Liver (tissue), 3 donors: ENCODE results near the gene PIGL.

Experiments used
- CTCF ChIP-seq: fragments of 150-350 bp; IDR thresholded peaks from 2 replicates; pipeline ENCODE4 v1.5.1; 2017; ENCODE audit warnings: improper control_type of control experiment, low read depth, low read length; ENCODE audit not compliant: missing input control
- GABPA ChIP-seq, 2 donors: IDR thresholded peaks in 1 of 2; conservative IDR thresholded peaks in 1 of 2; 2 replicates each; pipeline ENCODE4 v1.6.1; 2016; ENCODE audit warnings: antibody characterized with exemption in 2 of 2, mild to moderate bottlenecking in 1 of 2, moderate library complexity in 1 of 2
- MAX ChIP-seq: IDR thresholded peaks from 2 replicates; pipeline ENCODE4 v1.6.1; 2016; ENCODE audit warnings: antibody characterized with exemption
- RXRA ChIP-seq, 2 donors: IDR thresholded peaks; 2 replicates each; pipeline ENCODE4 v1.6.1; 2017 to 2018; ENCODE audit warnings: antibody characterized with exemption in 2 of 2, mild to moderate bottlenecking in 1 of 2
- SP1 ChIP-seq: IDR thresholded peaks from 2 replicates; pipeline ENCODE4 v1.6.1; 2018; ENCODE audit warnings: antibody characterized with exemption, mild to moderate bottlenecking
- ZBTB33 ChIP-seq: IDR thresholded peaks from 2 replicates; pipeline ENCODE4 v1.6.1; 2016; ENCODE audit warnings: antibody characterized with exemption
- donor health status: healthy.
- donor health status: healthy.

- no peak for TF ChIP-seq CTCF
- no peak for TF ChIP-seq SP1
- no peak for TF ChIP-seq GABPA (IDR thresholded peaks at IDR 0.05 in 1 of 2, conservative IDR thresholded peaks at IDR 0.05 in 1 of 2)
- TF ChIP-seq MAX = no peak
- TF ChIP-seq RXRA (IDR thresholded peaks at IDR 0.05) = no peak
- no peak for TF ChIP-seq ZBTB33
These were observed 105.6 kb downstream of the PIGL start for GRCh38 chr17:16322636-16323035.
